Measurements from ENCODE around the gene TBXAS1. TPM values are rescaled to one million over a fixed set of nuclear protein-coding genes. Genes with fewer than 3 reads are reported as not detected.

Gene TBXAS1
- total RNA-seq, 1 donor from 2014 or later = 0.20 TPM

DNA sequence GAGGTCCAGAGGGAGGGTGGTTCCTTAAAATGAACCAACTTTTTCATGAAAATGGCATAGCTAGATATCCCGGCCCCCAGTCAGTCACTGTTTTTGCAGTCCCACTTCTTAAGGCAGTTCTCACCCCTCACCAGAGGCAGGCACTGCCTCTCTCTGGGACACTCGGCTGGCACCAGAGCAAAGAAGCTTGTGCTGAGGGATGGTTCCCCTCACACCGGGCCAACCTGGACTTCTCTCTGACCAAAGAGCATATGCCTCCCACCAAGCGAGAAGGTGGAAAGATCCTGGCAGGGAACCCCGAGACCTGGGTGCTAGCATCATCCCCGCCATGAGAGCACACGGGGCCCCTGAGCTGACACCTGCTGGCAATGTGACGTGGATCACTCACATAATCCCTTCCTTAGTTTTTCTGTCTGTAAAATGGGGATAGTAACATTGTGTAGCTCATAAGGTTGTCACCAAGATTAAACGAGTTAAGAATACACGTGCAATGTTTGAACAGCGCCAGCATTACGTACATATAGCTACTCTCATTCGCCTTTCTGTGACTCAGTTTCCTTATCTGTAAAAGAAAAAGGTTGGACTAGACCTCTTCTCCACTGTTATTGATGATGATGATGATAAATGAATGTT lies 145.2 kb downstream of the TBXAS1 start:
- DNase-seq (ENCODE audit: low read depth in 2 of 2) = no peak

DNA sequence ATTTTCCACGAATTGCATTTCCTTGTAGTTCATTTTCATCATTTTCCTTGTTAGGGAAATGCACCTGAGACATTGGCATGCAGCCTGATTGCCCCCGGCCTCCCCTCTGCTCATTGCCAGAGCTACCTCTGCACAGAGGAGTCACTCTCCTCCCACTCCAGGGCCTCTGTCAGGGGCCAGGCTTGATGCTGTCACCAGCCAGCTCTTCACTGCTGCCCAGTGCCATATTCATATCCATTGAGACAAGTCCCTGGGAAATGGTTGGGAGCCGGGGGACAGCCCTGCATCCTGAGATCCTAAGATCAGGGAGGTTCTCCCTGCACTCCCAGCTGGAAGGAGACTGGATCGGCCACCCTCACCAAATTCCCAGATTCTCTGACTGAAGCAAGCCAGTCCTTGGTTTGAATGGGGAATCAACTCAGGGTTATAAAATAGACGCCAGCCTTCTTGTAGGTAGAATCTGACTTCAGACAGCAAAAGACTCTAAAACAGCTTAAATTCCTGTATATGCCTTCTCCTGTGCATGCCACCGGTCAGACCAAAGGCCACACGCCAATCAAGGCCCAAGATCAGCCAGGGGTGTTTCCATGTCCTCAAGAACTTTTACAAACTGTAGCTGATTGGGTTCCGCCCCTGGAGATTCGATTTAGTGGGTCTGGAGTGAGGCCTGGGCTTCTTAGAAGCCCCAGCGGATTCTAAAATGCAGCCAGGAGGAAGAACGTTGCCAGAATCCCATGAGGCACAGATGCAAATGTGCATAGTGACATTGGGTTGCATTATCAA lies 147.2 kb downstream of the TBXAS1 start:
- no peak for DNase-seq (ENCODE audit: low read depth in 2 of 2)

DNA sequence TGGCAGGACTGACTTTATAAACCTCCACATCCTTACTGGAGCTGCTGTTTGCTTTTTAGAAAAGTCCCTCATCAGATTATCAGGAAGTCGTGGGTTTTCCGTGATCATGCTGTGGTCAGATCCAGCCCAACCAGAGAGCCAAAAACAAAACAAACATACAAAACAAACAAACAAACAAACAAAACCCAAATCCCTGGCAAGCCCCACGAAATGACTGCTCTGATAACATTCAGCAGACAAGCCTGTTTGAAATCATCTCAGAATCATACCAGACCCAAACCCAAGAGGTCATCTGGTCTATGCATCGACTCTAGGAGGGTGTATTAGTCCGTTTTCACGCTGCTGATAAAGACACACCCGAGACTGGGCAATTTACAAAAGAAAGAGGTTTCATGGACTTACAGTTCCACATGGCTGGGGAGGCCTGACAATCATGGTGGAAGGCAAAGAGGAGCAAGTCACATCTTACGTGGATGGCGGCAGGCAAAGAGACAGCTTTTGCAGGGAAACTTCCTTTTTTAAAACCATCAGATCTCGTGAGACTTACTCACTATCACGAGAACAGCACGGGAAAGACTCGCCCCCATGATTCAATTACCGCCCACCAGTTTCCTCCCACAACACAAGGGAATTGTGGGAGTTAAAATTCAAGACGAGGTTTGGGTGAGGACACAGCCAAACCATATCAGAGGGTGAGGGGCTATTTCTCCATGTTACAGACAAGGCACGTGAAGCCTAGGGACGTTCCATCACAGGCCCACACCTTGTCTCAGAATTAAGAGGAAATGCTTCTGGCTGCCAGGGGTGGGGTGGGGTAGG lies 148.0 kb downstream of the TBXAS1 start:
- no peak for DNase-seq (ENCODE audit: low read depth in 2 of 2)

DNA sequence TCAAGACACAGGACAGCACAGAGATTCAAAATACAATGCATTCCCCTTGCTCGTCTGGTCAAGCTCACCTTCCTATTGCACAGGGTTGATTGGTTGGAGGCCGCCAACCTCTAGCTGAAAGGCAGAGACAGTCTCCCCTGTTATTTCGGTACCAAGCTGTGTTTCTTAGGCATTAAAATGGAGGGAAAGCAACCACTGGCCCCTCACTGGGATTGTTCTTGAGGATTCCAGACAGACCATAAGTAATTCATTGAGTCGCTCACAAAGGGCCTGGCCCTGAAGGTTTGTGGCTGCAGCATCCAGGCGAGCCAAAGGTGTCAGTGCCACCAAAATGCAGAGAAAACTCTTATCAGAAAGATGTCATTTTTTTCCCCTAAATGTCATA lies 152.4 kb downstream of the TBXAS1 start:
- no peak for DNase-seq (ENCODE audit: low read depth in 2 of 2)

DNA sequence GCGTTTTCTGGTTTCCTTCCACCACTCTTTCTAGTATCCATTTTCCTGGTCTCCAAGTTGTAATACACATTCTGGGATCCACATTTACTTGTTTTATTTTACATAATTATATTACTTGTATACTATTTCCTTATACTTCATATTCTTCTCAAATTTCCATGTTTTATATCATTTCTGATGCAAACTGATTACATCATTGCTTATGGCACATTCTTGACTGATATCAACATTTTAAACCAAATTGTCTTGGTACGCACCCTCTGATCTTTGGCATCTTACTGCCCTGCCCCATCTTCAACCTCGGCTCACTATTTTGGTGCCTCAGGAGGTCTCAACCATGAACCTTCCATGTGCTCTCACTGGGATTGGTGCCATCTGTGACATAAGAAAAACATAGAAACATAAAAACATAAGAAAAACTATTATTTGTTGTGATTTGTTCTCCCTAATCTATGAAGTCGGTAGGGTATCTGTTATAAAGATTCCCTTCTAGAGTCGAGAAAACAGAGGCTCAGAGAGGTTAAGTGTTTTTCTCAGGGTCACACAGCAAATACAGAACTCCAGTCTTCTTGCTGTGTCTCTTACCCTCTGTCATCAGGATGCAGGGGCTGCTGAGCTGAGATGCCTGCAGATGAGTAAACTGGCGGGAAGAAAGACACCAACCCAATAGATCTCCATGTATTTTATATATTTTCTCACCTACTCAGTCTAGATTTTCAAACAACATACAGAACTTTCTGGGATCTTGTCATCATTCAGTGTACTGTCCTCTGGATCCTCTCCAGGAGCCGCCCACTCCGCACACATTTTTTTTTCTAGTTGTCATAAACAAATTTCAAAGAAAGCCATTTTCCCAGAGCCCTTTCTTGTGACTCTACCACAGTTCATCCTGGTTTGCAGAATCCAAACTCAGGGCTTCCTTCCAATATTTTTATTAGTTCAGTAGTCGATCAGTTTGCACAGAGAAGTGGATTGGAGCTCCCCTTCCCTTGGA lies 154.2 kb downstream of the TBXAS1 start:
- no peak for DNase-seq (ENCODE audit: low read depth in 2 of 2)

DNA sequence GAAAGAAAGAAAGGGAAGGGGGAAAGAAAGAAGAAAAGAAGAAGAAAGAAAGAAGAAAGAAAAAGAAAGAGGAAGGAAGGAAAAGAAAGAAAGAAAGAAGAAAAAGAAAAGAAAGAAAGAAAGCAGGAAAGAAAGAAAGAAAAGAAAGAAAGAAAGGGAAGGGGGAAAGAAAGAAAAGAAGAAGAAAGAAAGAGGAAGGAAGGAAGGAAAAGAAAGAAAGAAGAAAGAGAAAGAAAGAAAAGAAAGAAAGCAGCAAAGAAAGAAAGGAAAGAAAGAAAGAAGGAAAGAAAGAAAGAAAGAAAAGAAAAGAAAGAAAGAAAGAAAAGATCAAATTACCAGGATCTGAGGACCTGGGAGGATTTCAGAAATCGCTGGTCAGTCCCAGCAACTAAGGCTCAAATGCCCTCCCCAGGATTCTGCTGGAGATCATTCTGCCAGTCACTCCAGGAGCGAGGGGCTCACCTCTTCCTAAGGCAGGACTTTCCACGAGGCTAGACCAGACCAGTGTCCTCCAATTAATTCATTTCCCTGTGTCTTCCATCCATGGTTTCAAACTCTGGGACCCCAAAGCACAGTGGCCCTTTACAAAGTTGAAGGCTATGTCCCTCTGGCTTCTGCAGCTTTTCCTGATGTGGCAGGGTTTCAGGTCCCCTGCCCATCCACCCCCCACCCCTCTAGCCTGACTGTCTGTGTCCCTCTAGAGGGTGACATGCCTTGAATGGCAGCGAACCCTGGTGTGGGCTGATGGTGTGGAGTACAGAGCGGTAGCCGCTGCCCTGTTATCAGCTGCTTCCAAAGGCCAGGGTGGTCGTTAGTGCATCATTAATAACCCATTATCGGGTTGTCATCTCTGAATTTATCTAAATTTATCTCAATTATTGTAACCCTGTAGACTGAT lies 155.8 kb downstream of the TBXAS1 start:
- DNase-seq (ENCODE audit: low read depth in 2 of 2) = no peak

DNA sequence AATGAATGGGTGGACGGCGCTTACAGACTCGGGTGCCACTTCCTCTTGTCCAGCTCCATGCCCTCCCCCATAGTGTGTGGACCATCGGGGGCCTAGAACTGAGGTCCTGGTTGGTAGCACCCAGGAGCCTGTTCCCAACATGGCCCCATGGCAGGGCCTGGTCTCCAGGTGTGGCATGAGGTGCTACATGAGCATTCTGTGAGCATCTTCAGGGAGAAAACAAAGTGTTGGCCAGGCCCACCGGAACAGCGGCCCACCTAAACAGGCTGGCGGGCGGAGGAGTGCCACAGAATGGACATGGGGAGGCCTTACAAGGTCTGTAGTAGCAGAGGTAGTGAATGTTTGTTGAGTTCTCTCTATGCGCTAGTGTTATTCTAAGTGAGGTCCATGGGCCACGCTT lies 156.7 kb downstream of the TBXAS1 start:
- DNase-seq (ENCODE audit: low read depth in 2 of 2) = no peak

DNA sequence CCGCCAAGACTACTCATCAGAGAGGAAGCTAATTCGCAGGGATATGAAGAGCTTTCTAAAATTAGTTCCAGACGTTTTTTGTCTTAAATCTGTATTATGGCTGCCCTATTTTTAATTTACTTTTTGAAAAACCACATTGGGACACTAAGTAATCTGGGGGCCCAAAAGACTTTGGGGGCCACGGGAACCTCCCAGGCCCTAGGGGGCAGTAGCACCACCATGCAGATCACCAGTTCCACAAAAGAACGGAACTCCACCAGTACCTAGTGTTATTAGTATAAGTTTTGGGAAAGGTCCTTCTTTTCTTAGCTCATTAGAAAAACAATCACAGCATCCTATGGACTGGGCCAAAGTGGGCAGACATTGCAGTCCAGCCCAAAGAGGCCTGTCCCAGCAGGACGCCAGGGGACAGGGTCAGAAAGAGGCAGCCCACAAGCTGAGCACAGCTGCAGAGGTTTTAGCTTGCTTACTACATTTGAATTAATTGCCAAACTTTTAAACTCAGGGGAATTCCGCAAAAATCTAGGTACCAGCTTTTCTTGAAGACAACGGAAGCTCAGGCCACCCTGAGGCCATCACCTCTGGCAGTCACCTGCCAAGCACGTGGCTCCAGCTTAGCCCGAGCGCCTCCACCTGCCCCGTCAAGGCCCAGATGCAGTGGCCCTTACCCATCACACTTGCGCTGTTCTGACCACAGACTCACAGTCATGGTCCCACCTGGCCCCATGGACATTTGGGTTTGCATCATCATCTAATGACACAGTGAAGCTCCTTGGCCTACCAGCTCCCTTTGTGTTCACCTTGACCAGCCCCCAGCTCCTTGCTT lies 158.8 kb downstream of the TBXAS1 start:
- DNase-seq (ENCODE audit: low read depth in 2 of 2) = no peak

DNA sequence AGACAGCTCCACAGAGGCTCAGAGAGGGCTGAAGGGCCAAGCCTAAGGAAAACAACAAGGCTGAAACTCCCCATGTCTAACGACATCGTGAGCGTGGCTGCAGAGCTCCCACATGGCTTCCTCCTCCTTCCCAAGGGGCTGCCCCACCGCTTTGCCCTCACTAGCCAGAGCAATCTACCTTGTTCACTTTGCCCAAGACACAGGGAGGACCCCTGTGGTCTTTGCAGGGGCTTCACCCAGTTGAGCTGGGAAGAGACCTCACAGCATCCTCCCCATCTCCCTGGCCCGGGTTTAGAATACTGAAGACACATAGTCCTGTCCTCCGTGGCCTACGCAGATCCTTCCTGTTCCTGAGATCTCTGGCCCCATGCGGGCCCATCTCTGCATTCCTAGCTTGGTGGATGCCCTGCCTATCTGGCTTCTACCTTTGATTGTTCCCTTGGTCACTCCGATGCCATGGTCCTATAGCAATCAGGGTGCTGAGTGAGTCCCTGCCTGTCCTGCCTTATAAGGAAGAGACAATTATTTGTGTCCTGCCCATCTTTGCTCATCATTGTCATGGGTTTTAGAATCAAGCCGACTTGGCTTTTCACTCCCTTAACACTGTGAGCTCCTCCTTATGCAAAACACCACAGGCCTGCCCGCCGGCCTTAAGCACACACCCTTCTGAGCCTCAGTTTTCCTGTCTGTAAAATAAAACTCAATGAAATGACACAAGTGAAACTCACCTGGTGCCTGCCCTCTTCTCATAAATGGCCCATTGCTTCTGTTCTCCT lies 160.5 kb downstream of the TBXAS1 start:
- no peak for DNase-seq (ENCODE audit: low read depth in 2 of 2)

DNA sequence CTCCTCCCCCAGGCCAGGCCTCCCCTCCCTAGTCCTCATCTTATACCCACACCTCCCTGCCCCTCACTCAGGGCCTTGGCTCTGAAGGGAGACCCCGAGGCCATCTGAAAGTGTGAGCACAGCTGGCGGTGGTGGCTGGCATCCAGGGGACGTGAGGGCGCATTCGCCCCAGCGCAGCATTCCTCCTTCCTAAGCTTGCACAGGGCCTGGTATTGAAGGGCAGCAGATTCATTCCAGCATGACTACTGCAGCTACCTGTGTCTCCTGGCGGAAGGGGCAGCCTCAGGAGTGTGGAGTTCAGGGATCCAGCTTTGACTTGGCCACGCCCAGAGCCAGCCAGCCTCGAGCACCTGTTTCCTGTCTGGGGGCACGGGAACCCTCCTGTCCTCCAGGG lies 161.1 kb downstream of the TBXAS1 start:
- DNase-seq (ENCODE audit: low read depth in 2 of 2) = no peak

DNA sequence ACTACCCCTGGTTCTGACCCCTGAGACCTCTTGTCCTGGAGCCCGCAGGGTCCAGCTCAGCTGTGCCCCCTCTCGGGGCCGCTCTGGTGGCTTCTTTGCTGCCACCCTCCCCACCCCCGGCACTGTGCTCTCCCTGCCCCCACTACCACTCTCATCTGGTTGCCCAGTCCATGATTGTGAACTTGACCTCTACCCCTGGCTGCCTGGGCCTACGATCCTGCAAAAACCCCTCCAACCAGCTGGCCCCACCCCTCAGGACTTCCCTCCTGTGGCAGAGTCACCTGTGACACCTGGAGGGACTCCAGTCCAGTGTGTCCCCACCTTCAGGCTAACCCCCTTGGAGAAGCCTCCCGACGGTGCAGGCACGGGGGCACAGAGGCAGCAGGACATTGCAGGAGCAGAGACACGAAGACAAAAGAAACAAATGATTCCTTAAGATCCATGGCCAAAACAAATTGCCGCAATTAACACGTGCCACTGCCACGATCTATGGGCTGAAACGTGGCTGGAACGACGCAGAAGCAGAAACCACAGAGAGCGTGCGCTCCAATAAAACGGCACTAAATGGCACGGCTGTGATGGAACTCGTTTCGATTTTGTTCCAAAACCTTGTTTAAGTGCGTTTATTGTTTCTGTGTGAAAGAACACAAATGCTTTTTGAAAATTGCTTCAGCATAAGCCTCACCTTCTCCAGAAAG lies 161.7 kb downstream of the TBXAS1 start:
- DNase-seq (ENCODE audit: low read depth in 2 of 2) = no peak

DNA sequence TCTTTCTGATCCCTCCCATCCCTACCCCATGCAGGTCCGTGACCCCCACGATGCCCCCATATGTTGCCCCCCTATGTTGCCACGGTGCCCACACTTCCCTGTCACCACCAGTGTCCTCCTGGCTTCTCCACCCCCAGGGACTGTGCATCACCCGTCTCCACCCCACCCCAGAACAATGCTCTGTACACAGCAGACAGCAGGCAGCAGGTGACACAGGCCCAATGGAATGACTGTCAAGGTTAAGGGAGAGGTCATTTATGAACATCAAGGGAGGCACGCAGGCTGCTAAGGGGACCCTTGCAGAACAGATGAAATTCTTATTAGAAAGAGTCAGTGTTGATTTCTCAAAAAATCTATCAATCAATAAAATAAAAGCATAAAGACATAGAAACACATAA lies 162.2 kb downstream of the TBXAS1 start:
- no peak for DNase-seq (ENCODE audit: low read depth in 2 of 2)

DNA sequence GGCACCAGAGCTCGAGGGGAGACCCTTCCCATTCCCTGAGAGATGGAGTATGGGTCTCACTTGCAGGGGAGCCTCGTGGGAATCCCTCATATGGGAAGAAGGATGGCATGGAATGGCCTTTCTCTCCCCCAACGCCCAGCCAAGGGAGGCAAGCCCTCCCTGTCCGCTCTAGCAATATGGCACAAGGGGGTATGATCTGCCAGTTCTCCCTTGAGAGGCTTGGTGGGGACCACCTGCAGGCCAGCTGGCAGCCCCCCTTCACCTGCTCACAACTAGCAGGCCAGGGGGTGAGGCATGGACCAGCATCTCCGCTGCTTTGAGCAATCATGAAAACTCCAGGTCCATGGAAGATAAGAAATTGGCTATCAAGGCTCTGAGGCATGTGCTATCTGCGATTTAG lies 162.8 kb downstream of the TBXAS1 start:
- no peak for DNase-seq (ENCODE audit: low read depth in 2 of 2)

DNA sequence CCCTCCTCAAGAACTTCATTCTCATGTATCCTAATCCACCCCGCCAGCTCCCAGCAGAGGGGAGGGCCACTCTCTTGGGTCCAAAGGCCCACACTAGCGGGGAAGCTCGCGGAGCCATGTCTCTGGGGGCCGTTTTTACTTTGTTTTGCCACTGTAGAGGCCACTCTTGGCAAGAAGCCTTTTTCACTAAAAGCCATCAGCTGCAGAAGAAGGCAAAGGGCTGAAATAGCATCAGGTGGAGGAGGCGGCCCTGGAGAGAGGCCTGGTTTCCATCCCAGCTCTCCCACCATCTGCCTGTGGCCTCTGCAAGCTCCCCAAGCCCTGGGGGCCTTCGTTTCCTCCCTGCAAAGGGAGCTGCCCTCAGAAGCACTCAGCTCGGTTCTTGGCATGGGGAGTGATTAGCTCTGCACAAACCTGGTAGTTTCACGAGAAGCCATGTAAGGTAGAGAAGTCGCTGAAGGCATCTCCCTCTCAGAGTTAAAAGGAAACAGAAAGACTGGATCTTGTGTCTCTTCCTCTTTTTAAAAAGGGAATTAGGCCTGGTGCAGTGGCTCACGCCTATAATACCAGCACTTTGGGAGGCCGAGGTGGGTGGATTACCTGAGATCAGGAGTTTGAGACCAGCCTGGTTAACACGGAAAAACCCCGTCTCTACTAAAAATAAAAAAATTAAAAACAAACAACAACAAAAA lies 163.4 kb downstream of the TBXAS1 start:
- DNase-seq (ENCODE audit: low read depth in 2 of 2) = no peak

DNA sequence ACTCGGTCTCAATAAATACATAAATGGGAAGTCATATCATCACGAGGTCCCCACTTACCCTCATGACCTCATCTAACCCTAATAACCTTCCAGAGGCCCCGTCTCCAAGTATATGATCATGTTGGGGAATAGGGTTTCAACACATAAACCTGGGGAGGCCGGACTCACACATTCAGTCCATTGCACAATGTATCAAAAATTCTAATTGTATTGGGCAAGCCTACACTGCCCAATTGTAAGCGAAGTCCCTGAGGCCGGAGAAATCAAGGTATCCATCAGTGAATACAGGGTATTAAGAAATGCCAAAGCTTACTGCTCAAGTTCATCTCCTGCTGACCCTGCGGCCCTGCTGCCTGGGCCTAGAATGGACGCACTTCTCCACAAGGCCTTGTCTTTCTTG lies 164.1 kb downstream of the TBXAS1 start:
- no peak for DNase-seq (ENCODE audit: low read depth in 2 of 2)

DNA sequence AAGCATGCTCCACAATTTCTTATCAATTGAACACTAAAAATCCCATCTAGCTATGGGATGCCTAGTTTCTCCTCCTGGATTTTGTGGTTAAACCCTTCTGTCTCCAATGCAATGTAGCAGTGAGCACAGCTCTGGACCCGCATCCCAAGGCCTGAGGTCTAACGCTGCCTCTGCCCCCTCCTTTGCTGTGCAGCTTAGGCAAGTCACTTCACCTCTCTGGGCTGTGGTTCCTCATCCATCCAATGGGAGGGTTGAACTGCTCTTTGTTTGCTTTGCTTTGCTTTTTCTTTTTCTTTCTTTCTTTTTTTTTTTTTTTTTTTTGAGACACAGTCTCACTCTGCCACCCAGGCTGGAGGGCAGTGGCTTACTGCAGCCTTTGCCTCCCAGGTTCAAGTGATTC lies 164.5 kb downstream of the TBXAS1 start:
- no peak for DNase-seq (ENCODE audit: low read depth in 2 of 2)

DNA sequence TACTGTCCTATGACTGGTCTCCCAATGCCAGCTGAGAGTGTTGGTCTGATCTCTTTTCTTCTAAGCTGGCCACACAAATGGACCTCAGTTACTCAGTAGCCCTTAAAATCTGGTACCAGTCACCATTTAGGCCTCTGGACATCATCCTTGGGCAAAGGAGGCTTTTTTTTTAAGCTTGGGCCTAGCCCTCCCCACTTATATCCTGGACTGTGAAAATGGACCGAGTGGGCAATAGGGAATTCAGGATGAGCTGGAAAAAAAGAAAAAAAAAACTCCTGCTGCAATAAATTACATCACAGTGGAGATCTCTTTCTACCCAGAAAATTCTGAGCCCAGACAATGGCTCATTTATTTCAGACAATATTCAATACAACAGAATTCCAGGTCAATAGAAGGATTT lies 165.3 kb downstream of the TBXAS1 start:
- no peak for DNase-seq (ENCODE audit: low read depth in 2 of 2)

Measured in lung microvascular endothelial cell (primary cell).